Calu3 (cell line): ENCODE results near the gene SLCO2A1. TPM values are rescaled to one million over a fixed set of nuclear protein-coding genes. Genes with fewer than 3 reads are reported as not detected.

Experiments
- BruUV-seq: library from RNA; stranded (reverse); fragments of 400-500 nt; replicated peaks from 2 replicates; lab custom pipeline; 2021; lab: Mats Ljungman, UMichigan
- CTCF ChIA-PET: fragments of 300-600 bp; sonication (Branson Sonifier 250); formaldehyde crosslinking; loops from one replicate; lab custom pipeline; 2022; ENCODE audit warnings: antibody characterized with exemption; lab: Charles Lee
- DNase-seq: peaks from one replicate; pipeline ENCODE4 v3.0.0; 2022
- H3K27ac Mint-ChIP-seq: one replicate; pipeline ENCODE4 v1.8.0; 2022; ENCODE audit warnings: mixed read lengths; ENCODE audit not compliant: unreplicated experiment
- H3K27me3 Mint-ChIP-seq: one replicate; pipeline ENCODE4 v1.8.0; 2022; ENCODE audit warnings: mixed read lengths; ENCODE audit not compliant: unreplicated experiment
- H3K36me3 Mint-ChIP-seq: one replicate; pipeline ENCODE4 v1.8.0; 2022; ENCODE audit warnings: mild to moderate bottlenecking, moderate library complexity, mixed read lengths; ENCODE audit not compliant: insufficient read depth, unreplicated experiment
- H3K4me1 Mint-ChIP-seq: one replicate; pipeline ENCODE4 v1.8.0; 2022; ENCODE audit warnings: mild to moderate bottlenecking, low read depth, mixed read lengths; ENCODE audit not compliant: unreplicated experiment
- H3K4me3 Mint-ChIP-seq: one replicate; pipeline ENCODE4 v1.8.0; 2022; ENCODE audit warnings: mild to moderate bottlenecking, low read depth, moderate library complexity, mixed read lengths; ENCODE audit not compliant: unreplicated experiment
- H3K9me3 Mint-ChIP-seq: one replicate; pipeline ENCODE4 v1.8.0; 2022; ENCODE audit warnings: low read depth, mixed read lengths; ENCODE audit not compliant: unreplicated experiment
- CTCF ChIP-seq: fragments of 200-600 bp; IDR thresholded peaks from one replicate; pipeline ENCODE4 v1.8.0; 2022; ENCODE audit warnings: antibody characterized with exemption; ENCODE audit not compliant: unreplicated experiment
- intact Hi-C: fragments of 100-400 bp; cut with micrococcal nuclease; formaldehyde crosslinking; loops from one replicate; pipeline ENCODE4 v1.10.0; 2022; ENCODE audit not compliant: unreplicated experiment
- total RNA-seq: library from RNA; stranded (reverse); gene quantifications from 2 replicates; pipeline ENCODE4 v1.2.3, GENCODE V29; 2022

The SLCO2A1 gene
- total RNA-seq, 1 experiment from 2014 or later = not detected

- H3K4me3 Mint-ChIP-seq = no peak overlapping the region
- peaks cover 88% of the 10 kb centered on the region for H3K27me3 Mint-ChIP-seq
- no peak for DNase-seq
- no peaks in the 10 kb centered on the region for H3K4me1 Mint-ChIP-seq
- intact Hi-C loops = no loop called here
- H3K9me3 Mint-ChIP-seq = no peaks in the 10 kb centered on the region
- CTCF ChIA-PET = interaction anchor here (0.7 to 1.4 kb wide), 2 partner anchors 9 to 11 kb away, joined by 3 to 5 read pairs; no protein-coding TSS in a partner anchor
- no peak overlapping the region for H3K27ac Mint-ChIP-seq
- TF ChIP-seq CTCF = no peak
- no TSS peak for BruUV-seq
- H3K36me3 Mint-ChIP-seq = no peaks in the 10 kb centered on the region
Measured at GRCh38 chr3:133955892-133956291, 73.8 kb downstream of the SLCO2A1 start.

GRCh38 chr3:133954717-133955360, 74.9 kb downstream of the SLCO2A1 start:
- no peak for DNase-seq
- CTCF ChIA-PET = no interaction called here
- BruUV-seq = no TSS peak
- intact Hi-C loops = no loop called here
- peaks cover 89% of the 10 kb centered on the region for H3K27me3 Mint-ChIP-seq
- TF ChIP-seq CTCF = no peak
- H3K36me3 Mint-ChIP-seq = no peaks in the 10 kb centered on the region
- H3K27ac Mint-ChIP-seq = no peak overlapping the region
- no peak overlapping the region for H3K4me3 Mint-ChIP-seq
- no peaks in the 10 kb centered on the region for H3K4me1 Mint-ChIP-seq
- no peaks in the 10 kb centered on the region for H3K9me3 Mint-ChIP-seq

GRCh38 chr3:133953297-133953696, 76.4 kb downstream of the SLCO2A1 start:
- no TSS peak for BruUV-seq
- H3K36me3 Mint-ChIP-seq = no peaks in the 10 kb centered on the region
- H3K4me3 Mint-ChIP-seq = no peak overlapping the region
- intact Hi-C loops = no loop called here
- no peak overlapping the region for H3K27ac Mint-ChIP-seq
- no peak for DNase-seq
- peaks cover 97% of the 10 kb centered on the region for H3K27me3 Mint-ChIP-seq
- H3K4me1 Mint-ChIP-seq = no peaks in the 10 kb centered on the region
- CTCF ChIA-PET = interaction anchor here (0.6 to 1.0 kb wide), 3 partner anchors 18 to 838 kb away, joined by 3 read pairs; no protein-coding TSS in a partner anchor
- no peak for TF ChIP-seq CTCF
- H3K9me3 Mint-ChIP-seq = no peaks in the 10 kb centered on the region

- H3K27me3 Mint-ChIP-seq = peaks cover 85% of the 10 kb centered on the region
- no peaks in the 10 kb centered on the region for H3K9me3 Mint-ChIP-seq
- CTCF ChIA-PET = interaction anchor here (1.4 kb wide), 1 partner anchor 10 kb away, joined by 3 read pairs; no protein-coding TSS in a partner anchor
- DNase-seq = no peak
- H3K36me3 Mint-ChIP-seq = no peaks in the 10 kb centered on the region
- no peak overlapping the region for H3K27ac Mint-ChIP-seq
- no peak overlapping the region for H3K4me3 Mint-ChIP-seq
- intact Hi-C loops = no loop called here
- TF ChIP-seq CTCF = no peak
- H3K4me1 Mint-ChIP-seq = peaks cover 19% of the 10 kb centered on the region
- no TSS peak for BruUV-seq
Measured at GRCh38 chr3:133949438-133949837, 80.3 kb downstream of the SLCO2A1 start.
